Stimulated activated CD8-positive, alpha-beta memory T cell treated with anti-CD3 and anti-CD28 coated beads, Interleukin-7, amount 100 ng/mL, for 4 hours (primary cell): ENCODE measurements around the gene CACNA2D1.

Source experiments
- DNase-seq, 2 donors: peaks; one replicate each; pipeline ENCODE4 v3.0.0-alpha.2; 2020; ENCODE audit warnings: low read depth in 2 of 2

CACNA2D1 gene

GRCh38 chr7:82284936-82285519, 158.5 kb downstream of the CACNA2D1 start:
- DNase-seq = no peak

DNA sequence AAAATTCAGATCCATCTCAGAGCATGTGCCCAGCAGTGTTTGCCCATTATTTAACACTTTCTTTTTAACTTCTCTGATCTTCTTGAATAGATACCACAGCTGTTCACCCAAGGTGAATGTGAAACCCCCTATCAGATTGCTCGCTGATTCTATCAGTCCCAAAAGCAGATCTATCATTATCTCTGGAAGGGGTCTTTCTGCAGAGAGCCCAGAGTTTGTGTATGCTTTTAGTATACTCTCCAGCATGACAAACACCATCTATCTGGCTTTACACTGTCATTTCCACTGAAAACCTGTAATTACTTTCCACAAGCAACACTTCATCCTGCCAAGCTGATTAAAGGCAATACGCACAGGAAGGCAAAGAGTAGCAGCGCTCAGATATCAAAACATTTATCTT, 168.2 kb downstream of the CACNA2D1 start:
- DNase-seq = no peak

- no peak for DNase-seq
Measured at GRCh38 chr7:82274681-82275080, 168.9 kb downstream of the CACNA2D1 start.

GRCh38 chr7:82273886-82274285, 169.7 kb downstream of the CACNA2D1 start:
- no peak for DNase-seq

- DNase-seq = no peak
Measured at GRCh38 chr7:82270870-82271269, 172.7 kb downstream of the CACNA2D1 start.

- DNase-seq = no peak
Measured at GRCh38 chr7:82268632-82269031, 174.9 kb downstream of the CACNA2D1 start.

DNA sequence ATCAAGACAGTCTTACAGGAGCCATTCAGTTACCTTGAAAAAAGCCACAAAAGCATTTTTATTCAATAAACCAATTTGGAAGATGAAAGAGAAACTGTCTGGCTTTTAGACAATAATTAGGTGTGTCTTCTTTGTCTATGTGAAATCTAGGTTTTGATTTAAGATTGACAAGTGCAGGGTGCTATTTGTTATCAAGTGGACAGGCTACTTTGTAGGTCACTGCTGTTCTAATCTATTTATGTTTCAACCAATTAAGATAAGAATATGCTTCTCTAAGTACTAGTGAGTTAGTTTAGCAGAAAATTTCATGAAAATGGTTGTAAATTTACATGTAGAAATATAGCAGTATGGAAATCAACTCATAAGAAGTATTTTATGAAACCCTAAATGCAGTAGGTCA, 177.5 kb downstream of the CACNA2D1 start:
- no peak for DNase-seq

DNA sequence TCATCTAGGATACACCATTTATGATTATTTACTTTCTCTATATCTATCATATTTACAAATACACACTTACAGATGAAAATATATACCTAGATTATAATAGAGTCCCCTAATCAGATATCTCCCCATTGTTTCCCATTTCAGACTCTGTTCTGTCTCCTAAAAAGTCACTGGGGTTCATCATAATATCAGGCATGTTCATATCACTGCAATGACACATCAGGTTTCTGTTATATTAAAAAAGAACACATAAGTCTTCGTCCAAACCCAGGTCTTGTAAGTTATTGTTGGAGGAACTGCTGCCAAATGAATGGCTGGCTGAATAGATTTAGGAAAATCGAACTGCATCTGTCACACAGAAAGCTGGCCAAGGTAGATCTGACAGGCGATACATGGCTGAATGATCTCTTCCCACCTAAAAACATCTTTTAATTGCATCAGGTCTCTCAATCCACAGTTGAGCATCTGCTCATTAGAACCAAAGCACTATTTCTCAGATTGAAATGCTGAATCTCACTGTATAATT, 178.7 kb downstream of the CACNA2D1 start:
- no peak for DNase-seq

DNA sequence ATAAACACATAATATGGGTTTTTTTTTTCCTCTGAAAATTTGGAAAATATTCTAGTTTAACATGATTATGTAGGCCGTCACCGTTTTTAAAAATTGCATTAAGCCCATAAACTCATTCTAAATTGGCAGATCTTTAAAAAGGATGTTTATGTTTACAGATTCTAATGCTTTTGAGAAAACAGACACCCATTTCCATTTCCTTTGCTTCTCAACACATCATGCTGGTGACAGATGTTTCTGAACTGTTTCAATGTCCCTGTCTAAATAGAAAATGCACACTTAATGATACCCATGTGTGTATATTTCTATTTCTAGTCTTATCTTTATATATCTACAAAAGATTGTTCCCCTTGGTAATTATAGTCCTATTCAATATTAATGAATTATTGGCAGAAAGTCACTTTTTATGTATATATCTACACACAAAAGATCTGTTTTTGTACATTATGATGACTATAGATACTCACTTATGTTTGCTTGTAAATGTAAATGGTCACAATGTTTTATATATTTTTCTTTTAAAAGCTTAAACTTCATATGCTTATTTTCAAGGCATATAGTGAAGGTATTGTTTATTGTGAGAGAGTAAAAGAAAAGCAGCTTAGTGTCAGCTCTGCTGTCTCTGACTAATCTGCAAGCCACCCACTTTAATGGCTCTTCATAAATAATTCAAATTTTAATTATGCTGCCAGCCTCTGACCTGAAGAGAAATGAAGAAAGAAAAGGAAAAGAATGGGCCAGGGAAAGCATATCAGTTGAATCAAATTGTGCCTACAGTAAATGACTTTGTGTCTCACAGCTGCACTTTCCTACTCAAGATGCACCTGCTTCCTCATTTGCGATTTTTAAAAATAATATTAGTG, 179.4 kb downstream of the CACNA2D1 start:
- DNase-seq = no peak

DNA sequence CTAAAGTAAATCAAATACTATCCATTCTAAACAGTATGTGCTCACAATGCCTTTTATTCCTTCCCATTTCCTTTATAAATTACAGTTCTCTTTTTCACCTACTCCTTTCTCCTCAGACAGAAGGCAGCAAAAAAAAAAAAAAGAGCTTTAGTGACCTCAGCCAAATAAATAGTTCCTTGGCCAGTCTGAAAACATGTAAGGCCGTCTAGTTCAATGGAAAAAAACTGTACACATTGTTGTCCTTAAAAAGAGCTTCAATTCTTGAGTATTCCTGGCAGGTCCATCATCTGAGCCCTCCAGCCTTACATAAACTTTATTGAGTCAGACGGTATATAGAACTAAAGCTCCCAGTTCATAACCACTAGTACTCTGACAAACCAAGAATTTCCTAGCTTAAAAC, 185.4 kb downstream of the CACNA2D1 start:
- no peak for DNase-seq

DNA sequence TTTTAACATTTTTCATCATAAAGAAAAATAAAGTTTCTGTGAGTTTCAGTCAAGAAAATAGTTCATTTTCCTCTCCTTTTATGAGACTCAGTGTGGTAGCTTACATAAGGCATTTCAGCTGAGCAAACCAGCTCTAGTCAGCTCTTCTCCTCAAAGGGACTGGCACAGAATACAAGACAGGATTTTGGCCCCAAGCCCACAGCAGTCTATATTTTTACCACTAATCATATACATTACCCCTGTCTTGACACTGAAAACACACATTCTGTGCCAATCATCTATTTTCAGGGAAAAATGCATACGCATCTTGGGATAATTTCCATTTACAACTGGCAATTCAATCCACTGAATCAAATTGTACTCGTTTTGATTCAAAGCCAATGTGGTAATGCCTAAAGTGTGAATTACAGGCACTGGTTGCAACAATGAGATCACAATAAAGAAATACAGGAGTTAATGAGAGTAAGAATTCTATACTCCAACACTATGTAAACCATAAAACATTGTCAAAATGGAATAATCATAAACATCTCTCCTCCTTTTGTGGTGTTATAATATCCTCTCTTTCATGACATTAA, 186.4 kb downstream of the CACNA2D1 start:
- no peak for DNase-seq

DNA sequence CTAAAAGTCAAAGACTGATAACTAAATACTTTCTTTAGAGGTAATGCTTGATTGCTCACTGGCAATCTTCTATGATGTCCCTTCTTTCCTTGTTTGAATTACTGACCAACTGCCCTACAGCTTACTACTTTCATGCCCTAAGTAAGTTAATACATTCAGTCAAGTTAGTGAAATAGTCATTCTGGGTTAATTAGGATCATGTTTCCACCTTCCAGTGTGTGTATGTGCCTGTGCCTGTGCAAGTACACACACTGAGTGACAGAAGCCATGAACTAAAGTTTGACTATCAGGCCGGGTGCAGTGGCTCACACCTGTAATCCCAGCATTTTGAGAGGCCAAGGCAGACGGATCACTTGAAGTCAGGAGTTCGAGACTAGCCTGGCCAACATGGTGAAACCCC, 187.9 kb downstream of the CACNA2D1 start:
- DNase-seq = no peak

- DNase-seq = no peak
Measured at GRCh38 chr7:82250598-82250997, 193.0 kb downstream of the CACNA2D1 start.

- DNase-seq = no peak
Measured at GRCh38 chr7:82249979-82250378, 193.6 kb downstream of the CACNA2D1 start.

- no peak for DNase-seq
Measured at GRCh38 chr7:82247814-82248433, 195.7 kb downstream of the CACNA2D1 start.

DNA sequence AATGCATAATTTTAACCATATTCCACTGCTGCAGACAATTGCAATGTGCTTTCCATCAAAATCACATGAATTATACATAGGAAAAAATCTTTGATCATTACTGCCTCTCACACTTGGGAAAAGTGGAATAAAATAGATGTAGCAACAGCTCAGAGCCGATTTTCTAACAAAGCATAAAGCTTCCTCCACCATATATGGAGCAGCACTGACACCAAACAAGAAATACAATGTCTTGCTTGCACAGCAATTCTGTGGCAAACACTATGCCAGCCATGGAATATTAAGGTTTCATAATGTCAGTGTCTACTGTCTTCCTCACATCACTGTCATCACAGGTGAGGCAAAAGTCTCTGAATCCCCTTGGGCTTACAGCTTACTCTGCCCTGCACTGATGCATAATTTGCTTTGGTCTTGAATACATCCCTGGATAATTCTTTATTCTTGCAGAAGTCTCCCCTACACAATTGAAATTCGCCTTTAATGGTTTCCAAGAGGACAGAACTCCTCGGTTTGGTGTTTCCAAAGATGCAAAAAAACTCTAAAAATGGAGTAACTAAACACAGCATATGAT, 198.5 kb downstream of the CACNA2D1 start:
- no peak for DNase-seq

DNA sequence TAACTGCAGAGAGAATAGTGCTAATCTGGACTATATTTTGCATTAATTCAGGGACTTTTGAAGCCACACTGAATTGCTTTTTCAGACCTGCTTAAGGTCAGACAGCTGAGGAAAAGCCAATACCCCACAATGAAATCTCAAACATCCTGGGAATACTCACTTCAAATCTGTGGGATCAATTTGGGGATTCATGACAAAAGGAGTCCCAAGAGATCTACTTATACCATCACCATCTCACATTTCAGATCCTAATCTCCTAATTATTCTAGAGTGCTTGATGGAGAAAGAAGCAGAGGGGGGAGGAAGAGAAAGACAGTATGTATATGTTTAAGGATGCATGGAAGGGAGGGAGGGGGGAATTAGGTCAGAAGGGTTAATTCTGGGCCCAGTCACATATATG, 202.2 kb downstream of the CACNA2D1 start:
- no peak for DNase-seq

DNA sequence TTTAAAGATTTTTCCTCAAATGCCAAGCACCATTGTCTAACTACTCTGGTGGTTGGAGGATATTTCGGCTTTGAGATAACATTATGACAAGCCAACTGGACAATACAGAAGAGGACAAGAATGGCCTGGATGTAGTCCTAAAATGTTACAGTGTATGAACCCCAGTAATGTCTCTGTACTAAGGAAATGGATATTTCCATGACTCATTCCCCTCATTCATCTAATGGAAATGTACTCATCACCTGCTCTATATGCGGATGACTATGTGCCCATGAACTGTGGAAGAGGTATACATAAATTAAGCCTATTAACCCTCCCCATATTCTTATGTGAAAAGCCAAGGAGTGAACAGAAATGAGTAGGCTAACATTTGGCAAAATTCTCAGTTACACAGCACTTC, 207.9 kb downstream of the CACNA2D1 start:
- no peak for DNase-seq

GRCh38 chr7:82234457-82235049, 209.0 kb downstream of the CACNA2D1 start:
- DNase-seq = no peak

GRCh38 chr7:82230811-82231581, 212.6 kb downstream of the CACNA2D1 start:
- no peak for DNase-seq

DNA sequence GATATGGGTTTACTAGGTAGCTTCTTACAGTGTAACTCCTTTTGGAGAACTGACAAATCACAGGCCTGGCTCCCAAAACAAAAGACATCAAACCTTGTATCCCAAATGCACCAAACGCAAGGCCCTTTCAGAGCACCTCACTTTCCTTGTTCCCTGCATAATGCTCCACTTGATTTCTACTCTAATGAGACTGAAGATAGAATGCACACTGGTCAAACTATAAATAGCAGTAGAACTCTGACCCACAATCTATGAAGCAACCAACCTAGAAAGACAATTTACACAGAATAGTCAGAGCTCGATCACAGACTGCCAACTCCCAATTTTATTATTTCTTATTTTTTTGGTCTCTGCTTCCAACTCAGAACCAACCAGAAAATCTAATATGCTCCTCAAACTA, 214.4 kb downstream of the CACNA2D1 start:
- DNase-seq = no peak
